Measurements from ENCODE around the gene PER1.
A peak's percentile ranks its signal among the peaks of the same experiment; 100 is the strongest.

Gene PER1, protein sequence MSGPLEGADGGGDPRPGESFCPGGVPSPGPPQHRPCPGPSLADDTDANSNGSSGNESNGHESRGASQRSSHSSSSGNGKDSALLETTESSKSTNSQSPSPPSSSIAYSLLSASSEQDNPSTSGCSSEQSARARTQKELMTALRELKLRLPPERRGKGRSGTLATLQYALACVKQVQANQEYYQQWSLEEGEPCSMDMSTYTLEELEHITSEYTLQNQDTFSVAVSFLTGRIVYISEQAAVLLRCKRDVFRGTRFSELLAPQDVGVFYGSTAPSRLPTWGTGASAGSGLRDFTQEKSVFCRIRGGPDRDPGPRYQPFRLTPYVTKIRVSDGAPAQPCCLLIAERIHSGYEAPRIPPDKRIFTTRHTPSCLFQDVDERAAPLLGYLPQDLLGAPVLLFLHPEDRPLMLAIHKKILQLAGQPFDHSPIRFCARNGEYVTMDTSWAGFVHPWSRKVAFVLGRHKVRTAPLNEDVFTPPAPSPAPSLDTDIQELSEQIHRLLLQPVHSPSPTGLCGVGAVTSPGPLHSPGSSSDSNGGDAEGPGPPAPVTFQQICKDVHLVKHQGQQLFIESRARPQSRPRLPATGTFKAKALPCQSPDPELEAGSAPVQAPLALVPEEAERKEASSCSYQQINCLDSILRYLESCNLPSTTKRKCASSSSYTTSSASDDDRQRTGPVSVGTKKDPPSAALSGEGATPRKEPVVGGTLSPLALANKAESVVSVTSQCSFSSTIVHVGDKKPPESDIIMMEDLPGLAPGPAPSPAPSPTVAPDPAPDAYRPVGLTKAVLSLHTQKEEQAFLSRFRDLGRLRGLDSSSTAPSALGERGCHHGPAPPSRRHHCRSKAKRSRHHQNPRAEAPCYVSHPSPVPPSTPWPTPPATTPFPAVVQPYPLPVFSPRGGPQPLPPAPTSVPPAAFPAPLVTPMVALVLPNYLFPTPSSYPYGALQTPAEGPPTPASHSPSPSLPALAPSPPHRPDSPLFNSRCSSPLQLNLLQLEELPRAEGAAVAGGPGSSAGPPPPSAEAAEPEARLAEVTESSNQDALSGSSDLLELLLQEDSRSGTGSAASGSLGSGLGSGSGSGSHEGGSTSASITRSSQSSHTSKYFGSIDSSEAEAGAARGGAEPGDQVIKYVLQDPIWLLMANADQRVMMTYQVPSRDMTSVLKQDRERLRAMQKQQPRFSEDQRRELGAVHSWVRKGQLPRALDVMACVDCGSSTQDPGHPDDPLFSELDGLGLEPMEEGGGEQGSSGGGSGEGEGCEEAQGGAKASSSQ (N-terminal part only)

GRCh38 chr17:8152112-8152775 is at the start of gene PER1:
PER1 (minus strand) TSS chr17:8152404; CDS start chr17:8150706, 1,698 bp downstream.
- DNase-seq: peak; percentile 89

DNA sequence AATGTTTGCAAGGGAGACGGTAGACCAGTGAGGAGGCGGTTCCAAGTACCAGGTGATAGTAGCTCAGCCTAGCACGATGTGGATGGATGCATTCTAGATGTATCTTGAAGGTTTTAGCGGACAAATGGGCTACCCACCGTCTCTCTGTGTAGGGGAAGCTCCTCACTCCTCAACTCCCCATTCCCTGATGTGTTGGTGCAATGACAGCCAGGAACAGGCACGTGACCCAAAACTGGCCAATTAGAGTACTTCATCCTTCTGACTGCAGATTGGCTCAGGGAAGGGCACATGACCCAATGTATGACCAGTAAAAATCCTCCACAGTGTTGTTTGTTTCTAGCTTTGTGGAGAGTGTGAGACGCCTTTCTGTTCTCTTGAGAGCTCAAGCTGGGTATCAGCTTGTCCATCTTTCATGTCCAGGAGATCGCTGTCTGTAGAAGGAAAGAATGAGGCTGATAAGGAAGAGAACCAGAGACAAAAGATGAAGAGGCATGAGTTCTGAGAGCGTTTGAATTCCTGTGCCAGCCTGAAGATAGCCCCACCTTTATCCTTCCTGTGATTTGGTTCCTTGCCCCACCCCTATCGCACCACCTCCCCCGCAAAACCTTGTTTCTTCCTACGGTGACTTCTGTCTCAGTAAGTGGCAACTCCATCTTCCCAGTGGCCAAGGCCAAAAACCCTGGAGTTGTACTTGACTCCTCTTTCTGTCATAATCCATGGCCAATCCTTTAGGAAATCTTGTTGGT is 40.0 kb upstream of the PER1 start:
- DNase-seq: peak; percentile 76

DNA sequence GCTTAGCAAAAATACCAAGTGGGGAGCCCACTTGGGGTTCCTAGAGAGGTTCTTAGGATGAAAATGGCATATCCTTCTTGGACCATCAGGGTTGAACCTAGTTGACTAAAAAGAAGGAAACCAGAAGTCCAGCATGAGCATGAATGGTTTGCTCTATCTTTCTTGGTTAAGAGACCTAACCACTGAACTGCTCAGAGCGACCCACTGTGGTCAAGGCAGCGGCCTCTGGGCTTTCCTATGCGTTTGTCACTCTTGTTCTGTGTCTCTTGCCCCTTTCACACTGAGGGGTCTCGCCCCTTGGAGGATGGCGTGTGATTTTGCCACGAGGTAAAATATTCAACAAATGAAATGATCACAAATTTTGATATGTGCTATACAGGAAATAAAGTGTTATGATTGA is 38.3 kb upstream of the PER1 start:
- DNase-seq: no peak

- DNase-seq: peak; percentile 95
These were observed 37.7 kb upstream of the PER1 start, which contains the start of gene BORCS6 for GRCh38 chr17:8189711-8190477. BORCS6 (minus strand) TSS chr17:8190180; CDS start chr17:8190140, 40 bp downstream.

DNA sequence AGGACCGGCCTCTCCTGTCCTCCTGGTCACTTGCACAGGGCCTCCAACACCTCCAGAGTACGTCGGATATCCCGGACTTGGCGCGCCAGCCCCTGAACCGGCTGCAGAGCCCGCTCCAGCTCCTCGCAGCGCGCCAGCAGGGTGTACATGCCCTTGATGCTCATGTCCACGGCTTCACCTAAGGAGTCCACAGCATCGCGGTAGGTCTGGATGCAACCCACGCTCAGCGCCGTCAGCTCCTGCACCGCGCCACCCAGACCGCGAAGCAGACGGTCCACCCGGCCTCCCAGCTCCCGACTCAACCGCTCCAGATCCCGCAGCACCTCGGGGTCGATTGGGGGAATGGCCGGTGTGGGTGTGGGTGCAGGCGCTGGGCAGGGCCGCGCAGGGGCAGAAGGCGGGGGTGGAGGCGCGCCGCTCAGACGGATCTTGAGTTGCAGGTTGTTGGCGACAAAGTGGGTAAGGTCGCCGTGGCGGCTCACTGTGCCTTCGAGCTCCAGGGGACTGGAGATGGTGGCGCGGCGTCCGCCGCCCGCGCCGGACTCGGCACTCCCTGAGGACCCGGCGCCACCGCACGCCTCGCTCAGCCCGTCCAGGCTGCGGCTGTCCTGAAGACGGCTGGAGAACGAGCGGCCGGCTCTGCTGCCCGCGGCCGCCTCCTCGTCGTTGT is 37.0 kb upstream of the PER1 start:
- no peak for DNase-seq

GRCh38 chr17:8188263-8188839 is 36.1 kb upstream of the PER1 start:
- DNase-seq: no peak

GRCh38 chr17:8187517-8188262 is 35.5 kb upstream of the PER1 start:
- peak; percentile 92 for DNase-seq

DNA sequence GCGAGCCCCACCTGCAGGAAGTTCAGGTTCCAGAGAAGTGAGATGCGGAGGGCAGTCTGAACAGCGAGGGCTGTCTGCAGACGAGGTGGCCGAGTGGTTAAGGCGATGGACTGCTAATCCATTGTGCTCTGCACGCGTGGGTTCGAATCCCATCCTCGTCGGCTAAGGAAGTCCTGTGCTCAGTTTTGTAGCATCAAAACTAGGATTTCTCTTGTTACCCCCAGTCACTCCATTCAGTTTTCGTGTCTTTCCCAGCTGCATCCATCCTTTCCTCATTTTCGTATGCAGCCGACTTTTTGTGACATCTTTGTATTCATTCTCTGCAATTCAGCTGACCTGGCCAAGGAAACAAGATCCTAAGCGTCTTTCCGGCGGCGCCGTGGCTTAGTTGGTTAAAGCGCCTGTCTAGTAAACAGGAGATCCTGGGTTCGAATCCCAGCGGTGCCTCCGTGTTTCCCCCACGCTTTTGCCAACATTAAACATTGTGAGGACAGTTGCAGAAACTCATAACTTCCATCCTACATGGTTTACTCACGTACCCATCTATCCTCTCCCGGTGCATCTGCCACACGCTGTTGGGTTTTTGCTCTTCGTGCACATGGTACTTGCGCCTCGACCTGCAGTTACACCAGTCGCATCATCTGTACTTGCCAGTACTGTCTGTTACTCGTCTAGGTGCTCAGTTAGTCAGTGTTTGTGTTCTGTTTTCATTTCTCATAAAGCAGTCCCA is 34.7 kb upstream of the PER1 start:
- peak; percentile 83 for DNase-seq

GRCh38 chr17:8186446-8186786 is 34.2 kb upstream of the PER1 start:
- no peak for DNase-seq

DNA sequence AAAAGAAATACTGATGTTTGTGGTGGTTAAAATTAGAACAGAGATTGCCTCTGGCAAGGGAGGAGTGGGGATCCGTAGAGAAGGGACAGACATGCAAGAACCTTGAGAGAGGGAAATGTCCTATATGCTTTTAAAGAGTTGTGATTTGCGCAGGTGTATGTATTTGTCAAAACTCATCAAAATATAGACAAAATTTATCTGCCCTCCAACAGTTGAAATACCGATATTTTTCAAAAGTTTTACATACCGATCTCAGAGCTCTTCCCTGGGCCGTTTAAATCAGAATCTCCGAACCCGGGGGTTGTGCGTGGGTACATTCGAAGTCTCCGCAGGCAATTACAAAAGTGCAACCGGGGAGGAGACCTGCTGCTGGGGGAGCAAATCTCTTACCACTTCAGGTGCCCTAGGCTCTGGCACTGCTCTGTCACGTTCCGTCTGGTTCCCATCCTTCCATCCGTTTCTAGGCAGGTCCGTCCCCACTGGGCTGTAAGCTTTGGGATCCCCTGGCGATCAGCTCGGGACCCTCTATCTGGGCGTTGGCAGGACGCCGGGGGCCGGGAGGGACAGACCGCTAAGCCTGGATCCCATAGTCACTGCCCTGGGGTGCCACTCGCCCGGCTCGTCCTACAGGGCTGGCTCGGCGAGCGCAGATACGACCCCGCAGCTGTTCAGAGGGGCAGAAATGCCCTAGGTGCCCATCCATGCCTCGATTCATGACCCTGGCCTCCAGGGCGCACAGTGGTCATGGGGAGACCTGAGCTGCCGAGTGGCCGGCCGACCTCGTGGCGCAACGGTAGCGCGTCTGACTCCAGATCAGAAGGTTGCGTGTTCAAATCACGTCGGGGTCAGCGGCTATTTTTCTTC is 33.6 kb upstream of the PER1 start:
- DNase-seq: peak; percentile 34

- no peak for DNase-seq
These were observed 25.0 kb upstream of the PER1 start for GRCh38 chr17:8176998-8177731.

- peak; percentile 78 for DNase-seq
These were observed 24.2 kb upstream of the PER1 start, which contains the start of gene TMEM107 for GRCh38 chr17:8176197-8176940. TMEM107 (minus strand) TSS chr17:8176380; CDS start chr17:8176286, 94 bp downstream.

DNA sequence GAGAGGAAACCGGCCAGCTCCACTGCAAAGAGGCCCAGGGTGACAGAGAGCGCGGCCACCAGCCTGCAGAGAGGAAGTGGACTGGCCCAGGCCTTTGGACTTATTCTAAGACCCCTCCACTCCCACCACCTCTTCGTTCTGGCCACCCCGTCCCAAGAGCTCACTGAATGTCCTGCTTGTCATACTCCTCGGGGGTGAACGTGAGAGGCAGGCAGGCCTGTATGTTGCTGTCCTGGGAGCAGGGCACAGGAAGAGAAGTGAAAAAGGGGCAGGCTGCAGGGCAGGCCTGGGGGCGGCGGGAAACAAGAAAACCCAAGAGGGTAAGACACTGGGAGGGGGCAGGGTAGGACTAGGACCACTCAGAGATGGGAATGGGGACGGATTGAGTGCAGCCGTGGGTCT is 23.6 kb upstream of the PER1 start:
- DNase-seq: no peak

GRCh38 chr17:8173871-8174322 is 21.7 kb upstream of the PER1 start:
- DNase-seq: peak; percentile 31

GRCh38 chr17:8173056-8173870 is 21.1 kb upstream of the PER1 start:
- DNase-seq: peak; percentile 81

Measured in NCI-H510A (cell line).